NCI-H1694 treated with DMSO at 0.1 percent for 48 hours (cell line): ENCODE data around the gene WNT3A.
A peak's percentile ranks its signal among the peaks of the same experiment; 100 is the strongest.

Experiments used
- DNase-seq: peaks from one replicate; lab custom pipeline; 2025; lab: John Stamatoyannopoulos, UW

WNT3A gene

DNA sequence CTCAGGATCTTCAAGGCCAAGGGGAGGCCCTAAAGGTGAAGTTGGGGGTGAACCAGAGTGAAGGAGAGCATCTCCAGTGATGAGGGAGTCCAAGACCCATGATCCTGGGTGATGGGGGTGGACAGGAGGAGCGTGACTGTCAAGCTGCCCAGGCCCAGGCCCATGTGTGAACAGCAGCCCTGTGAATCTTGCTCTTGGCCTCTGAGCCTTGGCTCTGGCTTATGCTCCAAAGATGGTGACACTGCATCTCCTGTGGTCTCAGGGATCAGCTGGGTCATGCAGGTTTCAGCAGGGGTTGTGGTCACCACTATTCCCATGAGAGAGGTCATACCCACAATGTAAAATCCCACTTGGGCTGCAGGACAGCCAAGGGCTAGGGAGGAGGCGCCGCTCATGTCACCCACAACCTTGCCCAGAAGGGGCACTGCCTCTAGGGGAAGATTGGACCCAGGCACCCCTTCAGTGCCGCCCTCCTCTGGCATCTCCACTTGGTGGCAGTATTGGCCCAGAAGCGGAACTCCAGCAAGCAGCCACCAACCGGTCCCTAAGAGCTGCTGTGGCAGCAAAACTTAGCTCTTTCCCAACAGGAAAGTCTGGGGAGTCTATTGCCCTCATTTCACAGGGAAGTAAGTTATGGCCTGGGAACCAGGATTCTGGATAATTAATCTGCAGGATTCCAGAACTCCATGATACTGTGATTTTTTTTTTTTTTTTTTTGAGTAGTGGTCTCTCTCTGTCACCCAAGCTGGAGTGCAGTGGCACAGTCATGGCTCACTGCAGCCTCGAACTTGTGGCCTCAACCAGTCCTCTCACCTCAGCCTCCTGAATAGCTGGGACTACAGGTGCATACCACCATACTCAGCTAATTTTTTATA is 7.5 kb upstream of the WNT3A start:
- DNase-seq, result peak; percentile 59

- DNase-seq, result no peak
Measured at GRCh38 chr1:228000416-228000815, 6.4 kb upstream of the WNT3A start.

- no peak for DNase-seq
Measured at GRCh38 chr1:228000836-228001563, 5.8 kb upstream of the WNT3A start.

DNA sequence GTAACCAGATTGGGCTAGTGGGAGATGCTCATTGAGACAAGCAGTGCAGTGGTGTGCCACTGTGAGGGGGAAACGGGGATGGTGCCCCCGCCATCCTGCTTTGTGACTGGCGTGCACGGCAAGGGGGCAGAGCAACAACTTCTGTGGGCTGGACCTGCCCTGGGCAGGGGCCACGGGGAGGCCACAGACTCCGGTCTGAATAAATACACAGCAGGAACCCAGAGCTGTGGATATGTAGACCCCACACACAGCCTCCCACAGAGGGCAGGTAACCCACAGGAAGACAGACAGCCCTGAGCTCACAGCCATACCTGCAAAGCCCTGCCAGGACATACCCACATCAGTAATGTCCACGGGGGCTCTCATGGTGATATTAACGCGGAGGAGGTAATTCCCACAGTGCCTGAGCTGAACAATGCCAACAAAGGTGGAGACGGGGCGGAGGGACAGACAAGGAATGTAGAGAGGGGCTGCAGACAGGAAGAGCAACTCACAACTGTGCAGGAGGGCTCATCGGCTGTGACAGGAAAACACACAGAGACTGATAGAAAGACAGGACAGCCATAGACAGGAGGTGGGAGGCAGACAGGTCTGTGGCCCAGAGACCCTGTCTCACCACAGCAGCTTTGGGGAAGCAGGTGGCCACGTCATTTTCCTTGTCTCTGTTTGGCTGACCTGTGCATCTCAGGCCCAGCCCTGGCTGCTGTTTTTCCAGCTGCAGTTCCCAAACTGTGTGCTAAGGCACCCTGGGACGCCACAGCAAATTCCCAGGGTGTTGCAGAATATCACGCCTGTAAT is 4.9 kb upstream of the WNT3A start:
- no peak for DNase-seq

DNA sequence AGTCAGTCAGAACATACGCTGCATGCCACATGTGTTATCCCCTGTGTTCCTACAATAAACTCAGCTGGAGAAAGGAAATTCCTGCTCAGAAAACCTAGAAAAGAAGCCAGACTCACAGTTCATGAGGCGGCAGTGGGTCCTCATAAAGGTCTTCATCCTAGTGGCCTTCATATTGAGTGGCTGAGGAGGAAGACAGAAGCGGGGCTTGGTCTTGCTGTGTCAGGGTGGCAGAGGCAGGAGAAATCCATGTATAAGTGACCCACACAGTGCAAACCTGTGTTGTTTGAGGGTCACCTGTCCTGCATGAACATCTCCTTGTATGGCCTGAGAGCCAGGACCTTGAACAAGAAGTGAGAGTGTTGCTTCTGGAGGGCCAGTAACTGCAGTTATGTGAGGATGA is 4.0 kb upstream of the WNT3A start:
- no peak for DNase-seq

DNA sequence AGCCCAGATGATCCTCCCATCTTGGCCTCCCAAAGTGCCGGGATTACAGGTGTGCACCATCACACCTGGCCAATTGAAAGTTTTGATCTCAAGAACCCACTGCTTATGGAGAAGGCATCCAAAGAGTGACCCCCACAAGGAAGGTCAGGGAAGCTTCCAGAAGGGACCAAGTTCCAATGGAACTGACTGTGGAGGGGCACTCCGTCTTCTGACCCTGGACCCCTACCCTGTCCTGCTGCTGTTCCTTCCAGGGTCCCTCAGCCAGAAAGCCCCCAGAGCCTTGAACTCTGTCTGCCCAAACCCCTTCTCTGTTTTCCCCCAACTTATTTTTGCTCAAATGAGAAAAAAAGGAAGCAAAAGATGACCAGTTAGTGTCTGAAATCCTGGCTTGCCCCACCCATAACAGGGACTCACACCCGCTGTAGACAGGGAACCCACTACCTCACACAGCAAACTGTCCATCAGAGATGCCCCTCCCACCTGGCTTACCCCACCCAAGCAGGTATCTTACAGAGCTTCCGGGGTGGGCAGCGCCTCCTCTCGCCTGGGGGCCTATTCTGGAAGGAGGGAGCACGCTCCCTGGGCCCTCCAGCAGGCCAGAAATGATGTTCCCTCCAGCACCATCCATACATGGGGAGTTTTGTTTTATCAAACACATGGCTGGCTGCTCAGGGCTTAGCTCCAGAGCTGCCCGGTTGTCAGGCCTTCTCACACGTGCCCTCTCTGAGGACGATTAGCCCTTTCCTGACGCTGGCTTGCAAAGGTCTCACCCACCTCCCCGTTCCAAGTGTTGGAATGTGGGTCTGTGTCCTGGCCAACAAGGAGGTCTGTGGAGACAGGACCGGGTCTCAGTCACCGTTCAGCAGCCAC is 3.1 kb upstream of the WNT3A start:
- DNase-seq, result no peak

- no peak for DNase-seq
Measured at GRCh38 chr1:228004331-228004855, 2.4 kb upstream of the WNT3A start.

DNA sequence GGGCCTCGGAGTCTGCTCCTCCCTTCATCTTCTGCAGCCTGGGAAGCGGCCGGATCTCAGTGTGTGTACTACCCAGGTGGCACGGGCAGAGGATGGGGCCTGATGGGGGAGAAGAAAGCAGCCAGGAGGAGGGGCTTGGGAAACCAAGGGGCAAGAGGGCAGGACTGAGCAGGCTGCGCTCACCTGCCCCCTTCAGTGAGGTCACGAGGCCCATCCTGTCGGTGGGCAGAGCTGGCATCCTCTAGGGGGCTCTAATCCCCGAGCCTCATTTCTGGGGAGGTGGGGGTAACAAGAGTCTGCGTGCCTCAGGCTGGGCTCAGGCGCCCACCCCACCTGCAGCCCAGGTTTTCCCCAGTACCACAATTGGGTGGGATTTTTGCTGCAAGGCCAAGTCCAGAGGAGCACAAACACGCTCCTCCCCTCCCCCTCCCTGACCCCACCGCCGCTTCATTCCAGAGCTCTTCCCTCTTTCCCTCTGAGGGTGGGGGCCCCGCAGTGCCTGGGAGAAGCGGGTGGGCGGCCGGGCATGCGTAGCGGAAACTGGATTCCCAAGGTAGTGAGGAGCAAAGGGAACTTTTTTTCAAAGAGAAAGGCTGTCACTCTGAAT is 1.8 kb upstream of the WNT3A start:
- DNase-seq, result no peak

GRCh38 chr1:228005511-228006033 is 1.2 kb upstream of the WNT3A start:
- no peak for DNase-seq

GRCh38 chr1:228006034-228006785 is 588 bp upstream of the WNT3A start:
- no peak for DNase-seq

GRCh38 chr1:228007049-228007800 is 427 bp downstream of the WNT3A start:
- no peak for DNase-seq

DNA sequence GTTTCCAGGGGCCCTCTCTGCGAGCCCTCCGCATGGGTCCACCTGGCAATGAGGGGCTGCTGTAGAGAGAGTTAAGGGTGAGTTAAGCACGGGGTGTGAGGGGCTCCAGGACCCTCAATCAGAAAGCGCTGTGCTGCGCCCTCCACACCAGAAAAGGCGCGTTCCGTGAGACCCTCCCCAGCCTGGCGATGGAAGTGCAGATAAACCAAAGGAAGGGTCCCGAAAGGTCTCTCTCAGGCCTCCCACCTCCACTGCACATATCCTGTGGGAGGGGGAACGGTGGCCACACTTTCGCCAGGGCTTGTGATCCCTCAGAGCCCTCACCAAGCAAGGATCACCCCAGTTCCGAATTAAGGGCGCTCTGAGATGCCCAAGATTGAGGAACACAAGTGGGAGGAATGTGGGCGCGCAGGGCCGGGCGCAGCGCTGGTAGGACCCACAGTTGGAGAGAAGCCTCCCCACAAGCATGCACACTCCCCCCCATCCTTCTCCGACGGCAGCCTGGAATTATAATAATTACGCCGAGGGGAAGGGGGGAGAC is 1.1 kb downstream of the WNT3A start:
- DNase-seq, result no peak

GRCh38 chr1:228008391-228009115 is 1.8 kb downstream of the WNT3A start:
- no peak for DNase-seq

GRCh38 chr1:228009116-228009827 is 2.5 kb downstream of the WNT3A start:
- no peak for DNase-seq

- DNase-seq, result no peak
Measured at GRCh38 chr1:228009828-228010775, 3.3 kb downstream of the WNT3A start.

DNA sequence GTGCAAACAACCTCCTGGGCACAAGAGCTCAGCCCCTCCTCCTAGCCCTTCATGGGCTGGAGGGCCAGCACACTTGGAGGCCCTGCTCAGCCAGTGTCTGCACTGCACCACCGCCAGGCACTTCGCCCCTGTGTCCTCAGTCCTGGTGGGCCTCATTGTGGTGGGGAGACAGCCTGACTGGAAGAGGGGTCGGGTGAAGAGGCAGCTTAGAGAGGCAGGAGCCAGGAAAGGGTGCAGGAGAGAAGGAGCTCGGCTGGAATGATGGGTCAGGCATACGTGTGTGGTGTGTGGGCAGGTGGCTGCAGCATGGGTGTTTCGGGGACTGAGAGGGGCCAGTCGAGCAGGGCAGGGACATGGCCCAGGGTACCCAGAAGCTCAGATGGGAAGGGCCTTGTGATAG is 4.1 kb downstream of the WNT3A start:
- no peak for DNase-seq
